Measurements from ENCODE around the gene UAP1L1. TPM values are rescaled to one million over a fixed set of nuclear protein-coding genes. Genes with fewer than 3 reads are reported as not detected.

Gene UAP1L1
- polyA plus RNA-seq, 4 donors, result 0.89 to 25.8 (median 5.3) TPM

- Histone ChIP-seq H3K27ac (ENCODE audit: low read depth in 1 of 3, low read length in 2 of 3) (peak overlapping the region; percentile 69 to 94 (median 85)), H3K27me3 (ENCODE audit: control insufficient read depth in 3 of 3, insufficient read depth in 3 of 3, low read length in 3 of 3) (no peaks in the 10 kb centered on the region), H3K4me3 (ENCODE audit: low read depth in 1 of 3, low read length in 3 of 3) (peak overlapping the region; percentile 44 to 80 (median 61)), H3K36me3 (ENCODE audit: control insufficient read depth in 3 of 3, insufficient read depth in 2 of 3, low read depth in 1 of 3, low read length in 3 of 3) (peaks cover 0 to 39% (median 3%) of the 10 kb centered on the region in 3 donors), H3K9me3 (ENCODE audit: control insufficient read depth in 2 of 2, insufficient read depth in 1 of 2, low read depth in 1 of 2, low read length in 1 of 2) (no peaks in the 10 kb centered on the region), H3K4me1 (ENCODE audit: control insufficient read depth in 3 of 3, insufficient read depth in 2 of 3, low read depth in 1 of 3, low read length in 2 of 3) (peaks cover 0 to 18% (median 10%) of the 10 kb centered on the region in 3 donors)
- 10 to 11% (median 10%) methylated on average over 22 of the region's 22 CpGs for WGBS, 3 donors
- no peak for FAIRE-seq
- peak in 1 of 2 donors; percentile 17 for DNase-seq
These were observed 10.2 kb downstream of the UAP1L1 start for GRCh38 chr9:137087409-137087925.

- Histone ChIP-seq H3K36me3 (ENCODE audit: control insufficient read depth in 3 of 3, insufficient read depth in 2 of 3, low read depth in 1 of 3, low read length in 3 of 3) (peaks cover 0 to 39% (median 3%) of the 10 kb centered on the region in 3 donors), H3K27ac (ENCODE audit: low read depth in 1 of 3, low read length in 2 of 3) (no peak overlapping the region), H3K9me3 (ENCODE audit: control insufficient read depth in 2 of 2, insufficient read depth in 1 of 2, low read depth in 1 of 2, low read length in 1 of 2) (no peaks in the 10 kb centered on the region), H3K4me1 (ENCODE audit: control insufficient read depth in 3 of 3, insufficient read depth in 2 of 3, low read depth in 1 of 3, low read length in 2 of 3) (peaks cover 0 to 18% (median 10%) of the 10 kb centered on the region in 3 donors), H3K27me3 (ENCODE audit: control insufficient read depth in 3 of 3, insufficient read depth in 3 of 3, low read length in 3 of 3) (no peaks in the 10 kb centered on the region), H3K4me3 (ENCODE audit: low read depth in 1 of 3, low read length in 3 of 3) (no peak overlapping the region)
- DNase-seq, result no peak
- no peak for FAIRE-seq
- WGBS, 3 donors, result 58 to 81% (median 68%) methylated on average over 5 of the region's 5 CpGs
These were observed 10.8 kb downstream of the UAP1L1 start for GRCh38 chr9:137088121-137088520.

- DNase-seq, result no peak
- no peak overlapping the region for H3K27ac ChIP-seq (ENCODE audit: low read depth in 1 of 3, low read length in 2 of 3)
- H3K36me3 ChIP-seq (ENCODE audit: control insufficient read depth in 3 of 3, insufficient read depth in 2 of 3, low read depth in 1 of 3, low read length in 3 of 3), result peaks cover 0 to 37% (median 3%) of the 10 kb centered on the region in 3 donors
- no peak overlapping the region for H3K4me3 ChIP-seq (ENCODE audit: low read depth in 1 of 3, low read length in 3 of 3)
- WGBS, 3 donors, result 74 to 80% (median 75%) methylated on average over 11 of the region's 11 CpGs
- no peak for FAIRE-seq
- H3K4me1 ChIP-seq (ENCODE audit: control insufficient read depth in 3 of 3, insufficient read depth in 2 of 3, low read depth in 1 of 3, low read length in 2 of 3), result peaks cover 0 to 18% (median 4%) of the 10 kb centered on the region in 3 donors
- H3K27me3 ChIP-seq (ENCODE audit: control insufficient read depth in 3 of 3, insufficient read depth in 3 of 3, low read length in 3 of 3), result no peaks in the 10 kb centered on the region
- no peaks in the 10 kb centered on the region for H3K9me3 ChIP-seq (ENCODE audit: control insufficient read depth in 2 of 2, insufficient read depth in 1 of 2, low read depth in 1 of 2, low read length in 1 of 2)
These were observed 12.1 kb downstream of the UAP1L1 start for GRCh38 chr9:137089232-137089947.

- Histone ChIP-seq H3K4me3 (ENCODE audit: low read depth in 1 of 3, low read length in 3 of 3) (peak overlapping the region in 1 of 3 donors; percentile 26), H3K27ac (ENCODE audit: low read depth in 1 of 3, low read length in 2 of 3) (peak overlapping the region in 2 of 3 donors; percentile 53 to 71), H3K9me3 (ENCODE audit: control insufficient read depth in 2 of 2, insufficient read depth in 1 of 2, low read depth in 1 of 2, low read length in 1 of 2) (no peaks in the 10 kb centered on the region), H3K36me3 (ENCODE audit: control insufficient read depth in 3 of 3, insufficient read depth in 2 of 3, low read depth in 1 of 3, low read length in 3 of 3) (peaks cover 3 to 78% (median 4%) of the 10 kb centered on the region in 3 donors), H3K4me1 (ENCODE audit: control insufficient read depth in 3 of 3, insufficient read depth in 2 of 3, low read depth in 1 of 3, low read length in 2 of 3) (no peaks in the 10 kb centered on the region), H3K27me3 (ENCODE audit: control insufficient read depth in 3 of 3, insufficient read depth in 3 of 3, low read length in 3 of 3) (no peaks in the 10 kb centered on the region)
- DNase-seq (peak in 1 of 2 donors; percentile 79), FAIRE-seq (no peak)
- whole genome bisulfite sequencing, 3 donors, result 38 to 56% (median 38%) methylated on average over 30 of the region's 30 CpGs
These were observed 18.6 kb downstream of the UAP1L1 start for GRCh38 chr9:137095664-137096517.

GRCh38 chr9:137096785-137097546, 19.6 kb downstream of the UAP1L1 start:
- no peaks in the 10 kb centered on the region for H3K27me3 ChIP-seq (ENCODE audit: control insufficient read depth in 3 of 3, insufficient read depth in 3 of 3, low read length in 3 of 3)
- no peaks in the 10 kb centered on the region for H3K4me1 ChIP-seq (ENCODE audit: control insufficient read depth in 3 of 3, insufficient read depth in 2 of 3, low read depth in 1 of 3, low read length in 2 of 3)
- 95 to 96% (median 95%) methylated on average over 31 of the region's 31 CpGs for WGBS, 3 donors
- peaks cover 3 to 82% (median 4%) of the 10 kb centered on the region in 3 donors for H3K36me3 ChIP-seq (ENCODE audit: control insufficient read depth in 3 of 3, insufficient read depth in 2 of 3, low read depth in 1 of 3, low read length in 3 of 3)
- DNase-seq (no peak), FAIRE-seq (no peak)
- H3K4me3 ChIP-seq (ENCODE audit: low read depth in 1 of 3, low read length in 3 of 3), result no peak overlapping the region
- peaks cover 0 to 4% of the 10 kb centered on the region in 2 donors for H3K9me3 ChIP-seq (ENCODE audit: control insufficient read depth in 2 of 2, insufficient read depth in 1 of 2, low read depth in 1 of 2, low read length in 1 of 2)
- peak overlapping the region in 1 of 3 donors; percentile 27 for H3K27ac ChIP-seq (ENCODE audit: low read depth in 1 of 3, low read length in 2 of 3)

GRCh38 chr9:137097761-137098462, 20.6 kb downstream of the UAP1L1 start:
- peaks cover 0 to 7% of the 10 kb centered on the region in 2 donors for H3K9me3 ChIP-seq (ENCODE audit: control insufficient read depth in 2 of 2, insufficient read depth in 1 of 2, low read depth in 1 of 2, low read length in 1 of 2)
- no peak overlapping the region for H3K27ac ChIP-seq (ENCODE audit: low read depth in 1 of 3, low read length in 2 of 3)
- H3K27me3 ChIP-seq (ENCODE audit: control insufficient read depth in 3 of 3, insufficient read depth in 3 of 3, low read length in 3 of 3), result no peaks in the 10 kb centered on the region
- peaks cover 6 to 84% (median 8%) of the 10 kb centered on the region in 3 donors for H3K36me3 ChIP-seq (ENCODE audit: control insufficient read depth in 3 of 3, insufficient read depth in 2 of 3, low read depth in 1 of 3, low read length in 3 of 3)
- FAIRE-seq (no peak), DNase-seq (no peak)
- 88 to 95% (median 91%) methylated on average over 17 to 20 of the region's 20 CpGs for WGBS, 3 donors
- no peaks in the 10 kb centered on the region for H3K4me1 ChIP-seq (ENCODE audit: control insufficient read depth in 3 of 3, insufficient read depth in 2 of 3, low read depth in 1 of 3, low read length in 2 of 3)
- H3K4me3 ChIP-seq (ENCODE audit: low read depth in 1 of 3, low read length in 3 of 3), result no peak overlapping the region

GRCh38 chr9:137099231-137099630, 21.9 kb downstream of the UAP1L1 start:
- WGBS, 3 donors, result 76 to 83% (median 81%) methylated on average over 14 of the region's 14 CpGs
- DNase-seq (no peak), FAIRE-seq (no peak)
- Histone ChIP-seq H3K4me1 (ENCODE audit: control insufficient read depth in 3 of 3, insufficient read depth in 2 of 3, low read depth in 1 of 3, low read length in 2 of 3) (no peaks in the 10 kb centered on the region), H3K27me3 (ENCODE audit: control insufficient read depth in 3 of 3, insufficient read depth in 3 of 3, low read length in 3 of 3) (no peaks in the 10 kb centered on the region), H3K27ac (ENCODE audit: low read depth in 1 of 3, low read length in 2 of 3) (no peak overlapping the region), H3K4me3 (ENCODE audit: low read depth in 1 of 3, low read length in 3 of 3) (no peak overlapping the region), H3K9me3 (ENCODE audit: control insufficient read depth in 2 of 2, insufficient read depth in 1 of 2, low read depth in 1 of 2, low read length in 1 of 2) (peaks cover 0 to 7% of the 10 kb centered on the region in 2 donors), H3K36me3 (ENCODE audit: control insufficient read depth in 3 of 3, insufficient read depth in 2 of 3, low read depth in 1 of 3, low read length in 3 of 3) (peaks cover 11 to 92% (median 13%) of the 10 kb centered on the region in 3 donors)
